ENCODE results near the gene NAV3. TPM values are rescaled to one million over a fixed set of nuclear protein-coding genes. Genes with fewer than 3 reads are reported as not detected.

The NAV3 gene
- total RNA-seq, 4 donors from 2014 or later, result 32.0 to 60.5 (median 35.8) TPM

DNA sequence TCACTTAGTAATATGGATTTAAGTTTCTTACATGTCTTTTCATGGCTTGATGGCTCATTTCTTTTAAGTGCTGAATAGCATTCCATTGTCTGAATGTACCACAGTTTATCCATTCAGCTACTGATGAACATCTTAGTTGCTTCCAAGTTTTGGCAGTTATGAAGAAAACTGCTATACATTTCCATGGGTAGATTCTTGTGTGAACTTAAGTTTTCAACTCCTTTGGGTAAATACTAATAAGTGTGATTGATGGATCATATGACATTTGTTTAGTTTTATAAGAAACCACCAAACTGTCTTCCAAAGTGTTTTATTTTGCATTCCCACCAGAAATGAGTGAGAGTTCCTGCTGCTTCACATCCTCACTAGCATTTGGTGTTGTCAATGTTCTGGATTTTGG is 119.2 kb downstream of the NAV3 start:
- H3K9me3 ChIP-seq, result no peaks in the 10 kb centered on the region

DNA sequence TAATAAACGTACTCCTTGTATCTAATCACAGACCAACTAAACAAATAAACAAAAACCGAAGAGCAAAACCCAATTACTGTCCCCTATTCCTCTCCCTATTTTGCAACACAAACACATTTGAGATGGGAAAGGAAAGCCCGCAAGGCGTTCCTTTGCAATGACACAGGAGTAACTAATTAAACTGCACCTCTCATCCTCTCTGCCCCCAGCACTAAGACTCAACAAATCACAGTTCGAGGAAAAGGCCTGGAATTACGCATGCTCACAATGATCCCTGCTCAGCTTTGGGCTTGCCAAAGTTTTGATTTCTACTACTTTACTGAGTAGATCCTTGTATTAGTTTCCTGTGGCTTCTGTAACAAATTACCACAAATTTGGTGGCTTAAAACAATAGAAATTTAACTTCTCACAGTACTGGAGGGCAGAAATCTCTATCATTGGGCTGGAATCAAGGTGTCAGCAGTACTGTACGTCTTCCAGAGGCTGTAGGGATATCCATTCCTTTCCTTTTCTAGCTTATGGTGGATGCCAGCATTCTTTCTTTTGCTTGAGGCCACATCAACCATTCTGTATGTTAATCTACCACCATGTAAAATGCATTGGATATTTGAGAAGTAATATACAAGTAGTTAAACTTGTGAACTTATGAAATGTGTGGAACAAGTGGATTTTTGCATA is 123.0 kb downstream of the NAV3 start:
- WGBS, 2 donors, result 91% methylated on average over 7 of the region's 7 CpGs
- H3K4me3 ChIP-seq, result no peak overlapping the region
- TF ChIP-seq EP300 (IDR thresholded peaks at IDR 0.05), result no peak
- TF ChIP-seq, protein P1, sequence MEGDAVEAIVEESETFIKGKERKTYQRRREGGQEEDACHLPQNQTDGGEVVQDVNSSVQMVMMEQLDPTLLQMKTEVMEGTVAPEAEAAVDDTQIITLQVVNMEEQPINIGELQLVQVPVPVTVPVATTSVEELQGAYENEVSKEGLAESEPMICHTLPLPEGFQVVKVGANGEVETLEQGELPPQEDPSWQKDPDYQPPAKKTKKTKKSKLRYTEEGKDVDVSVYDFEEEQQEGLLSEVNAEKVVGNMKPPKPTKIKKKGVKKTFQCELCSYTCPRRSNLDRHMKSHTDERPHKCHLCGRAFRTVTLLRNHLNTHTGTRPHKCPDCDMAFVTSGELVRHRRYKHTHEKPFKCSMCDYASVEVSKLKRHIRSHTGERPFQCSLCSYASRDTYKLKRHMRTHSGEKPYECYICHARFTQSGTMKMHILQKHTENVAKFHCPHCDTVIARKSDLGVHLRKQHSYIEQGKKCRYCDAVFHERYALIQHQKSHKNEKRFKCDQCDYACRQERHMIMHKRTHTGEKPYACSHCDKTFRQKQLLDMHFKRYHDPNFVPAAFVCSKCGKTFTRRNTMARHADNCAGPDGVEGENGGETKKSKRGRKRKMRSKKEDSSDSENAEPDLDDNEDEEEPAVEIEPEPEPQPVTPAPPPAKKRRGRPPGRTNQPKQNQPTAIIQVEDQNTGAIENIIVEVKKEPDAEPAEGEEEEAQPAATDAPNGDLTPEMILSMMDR (IDR thresholded peaks at IDR 0.05), result no peak
- no peak for TF ChIP-seq POLR2A (IDR thresholded peaks at IDR 0.05)
- DNase-seq (ENCODE audit: low spot score in 2 of 2), result no peak
- no peaks in the 10 kb centered on the region for H3K9me3 ChIP-seq
- H3K36me3 ChIP-seq, result no peaks in the 10 kb centered on the region
- H3K4me1 ChIP-seq, result no peaks in the 10 kb centered on the region
- no peaks in the 10 kb centered on the region for H3K27me3 ChIP-seq
- no peak overlapping the region for H3K27ac ChIP-seq

More for the DNA sequence above, 119.2 kb downstream of the NAV3 start:
- Histone ChIP-seq H3K36me3 (no peaks in the 10 kb centered on the region), H3K4me3 (no peak overlapping the region), H3K27ac (no peak overlapping the region), H3K4me1 (peaks cover 0 to 12% (median 0%) of the 10 kb centered on the region in 4 donors), H3K27me3 (no peaks in the 10 kb centered on the region)
- DNase-seq (ENCODE audit: low spot score in 2 of 2), result no peak
- no peak for TF ChIP-seq EP300 (IDR thresholded peaks at IDR 0.05)
- TF ChIP-seq, protein P1 (IDR thresholded peaks at IDR 0.05), result no peak
- no peak for TF ChIP-seq POLR2A (IDR thresholded peaks at IDR 0.05)

DNA sequence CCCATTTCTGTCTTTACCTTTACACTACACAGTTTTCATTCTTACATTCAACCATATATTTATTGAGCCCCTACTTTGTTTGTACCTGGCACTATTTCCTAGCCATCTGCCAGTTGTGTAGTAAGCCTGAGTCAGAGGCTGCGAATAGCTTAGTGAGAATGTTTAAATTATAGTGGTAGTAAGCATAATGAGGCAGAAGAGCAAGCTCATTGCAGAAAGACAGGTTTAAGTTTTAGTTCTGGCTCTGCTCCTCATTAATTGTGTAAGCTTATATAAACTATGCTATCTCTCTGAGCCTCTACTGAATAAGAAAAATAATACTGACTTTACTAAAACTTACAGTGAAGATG is 123.5 kb downstream of the NAV3 start:
- no peak for DNase-seq (ENCODE audit: low spot score in 2 of 2)
- 91 to 94% methylated on average over 1 of the region's 1 CpG for WGBS, 2 donors
- Histone ChIP-seq H3K27ac (no peak overlapping the region), H3K27me3 (no peaks in the 10 kb centered on the region), H3K36me3 (no peaks in the 10 kb centered on the region), H3K9me3 (no peaks in the 10 kb centered on the region), H3K4me3 (no peak overlapping the region), H3K4me1 (no peaks in the 10 kb centered on the region)
- TF ChIP-seq POLR2A (IDR thresholded peaks at IDR 0.05) (no peak), EP300 (IDR thresholded peaks at IDR 0.05) (no peak)
- TF ChIP-seq, protein P1 (IDR thresholded peaks at IDR 0.05), result no peak

DNA sequence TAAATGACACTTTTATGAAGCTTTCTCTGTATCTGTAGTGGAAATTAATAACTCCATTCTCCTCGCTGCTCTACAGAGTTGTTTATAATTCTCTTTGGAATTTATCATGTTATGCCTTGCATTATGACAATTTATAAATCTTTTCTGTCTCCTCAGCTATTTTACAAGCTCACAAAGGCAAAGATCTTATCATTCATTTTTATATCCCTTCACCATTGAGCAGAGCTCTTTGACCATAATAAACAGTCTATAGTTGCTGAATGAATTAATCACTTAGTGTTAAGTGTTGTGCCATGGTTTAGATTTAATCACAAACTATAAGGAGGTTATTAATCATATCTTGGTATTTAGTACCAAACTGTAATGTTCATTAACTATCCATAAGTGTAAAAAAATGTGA is 126.4 kb downstream of the NAV3 start:
- no peak for DNase-seq (ENCODE audit: low spot score in 2 of 2)
- Histone ChIP-seq H3K4me3 (no peak overlapping the region), H3K36me3 (no peaks in the 10 kb centered on the region), H3K4me1 (no peaks in the 10 kb centered on the region), H3K9me3 (no peaks in the 10 kb centered on the region), H3K27ac (no peak overlapping the region), H3K27me3 (no peaks in the 10 kb centered on the region)
- 56 to 58% methylated on average over 1 of the region's 1 CpG for WGBS, 2 donors
- TF ChIP-seq POLR2A (IDR thresholded peaks at IDR 0.05), result no peak
- no peak for TF ChIP-seq EP300 (IDR thresholded peaks at IDR 0.05)
- TF ChIP-seq, protein P1 (IDR thresholded peaks at IDR 0.05), result no peak

DNA sequence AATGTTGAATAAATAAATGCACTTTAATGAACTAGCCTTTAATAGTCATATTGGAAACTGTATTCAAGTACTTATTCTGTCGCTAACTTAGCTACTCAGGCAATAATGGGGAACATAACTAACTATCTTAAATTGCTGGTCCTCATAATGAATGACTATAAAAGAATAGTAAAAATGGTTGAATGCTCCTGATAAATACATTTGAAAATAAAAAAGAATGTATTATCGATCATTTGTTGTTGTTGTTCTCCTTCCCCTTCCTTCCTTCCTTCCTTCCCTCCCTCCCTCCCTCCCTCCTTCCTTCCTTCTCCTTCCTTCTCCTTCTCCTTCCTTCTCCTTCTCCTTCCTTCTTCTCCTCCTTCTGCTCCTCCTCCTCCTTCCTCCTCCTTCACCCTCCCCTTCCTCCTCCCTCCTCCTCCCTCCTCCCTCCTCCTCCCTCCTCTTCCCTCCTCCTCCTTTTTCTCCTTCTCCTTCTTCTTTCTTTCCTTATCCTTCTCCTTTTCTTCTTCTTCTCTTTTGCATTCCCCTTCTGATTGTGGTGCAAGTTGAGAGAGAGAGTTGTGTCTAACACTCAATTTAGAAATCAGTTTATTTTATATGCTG is 133.0 kb downstream of the NAV3 start:
- DNase-seq (ENCODE audit: low spot score in 2 of 2), result no peak
- no peaks in the 10 kb centered on the region for H3K27me3 ChIP-seq
- no peaks in the 10 kb centered on the region for H3K36me3 ChIP-seq
- no peaks in the 10 kb centered on the region for H3K9me3 ChIP-seq
- no peak overlapping the region for H3K4me3 ChIP-seq
- no peak for TF ChIP-seq POLR2A (IDR thresholded peaks at IDR 0.05)
- no peak for TF ChIP-seq EP300 (IDR thresholded peaks at IDR 0.05)
- TF ChIP-seq, protein P1 (IDR thresholded peaks at IDR 0.05), result no peak
- no peaks in the 10 kb centered on the region for H3K4me1 ChIP-seq
- WGBS, 2 donors, result 87 to 94% methylated on average over 2 of the region's 2 CpGs
- H3K27ac ChIP-seq, result peak overlapping the region in 1 of 4 donors; percentile 8
